PFSK-1 (cell line): Measurements from ENCODE around the gene FOLR2.

ENCODE experiments used
- FOXP2 ChIP-seq: optimal IDR thresholded peaks from 2 replicates; pipeline ENCODE3; 2011; ENCODE audit warnings: borderline replicate concordance, control low read depth, inconsistent platforms; ENCODE audit not compliant: insufficient read depth; ENCODE audit errors: extremely low read length, extremely low read depth
- POLR2AphosphoS5 ChIP-seq: IDR thresholded peaks from 2 replicates; pipeline ENCODE4 v1.6.1; 2012; ENCODE audit warnings: low read depth, mild to moderate bottlenecking, control low read depth, low read length, moderate library complexity
- SIN3A ChIP-seq: IDR thresholded peaks from 2 replicates; pipeline ENCODE4 v1.6.1; 2012; ENCODE audit warnings: mild to moderate bottlenecking, low read length, moderate library complexity, borderline replicate concordance; ENCODE audit not compliant: insufficient read depth
- TAF1 ChIP-seq: IDR thresholded peaks from 2 replicates; pipeline ENCODE4 v1.6.1; 2012; ENCODE audit warnings: low read length, control low read depth, borderline replicate concordance; ENCODE audit not compliant: insufficient read depth
- TF ChIP-seq, protein P1 (sequence below), 2 experiments: IDR thresholded peaks; 2 replicates each; pipeline versions ENCODE4 v1.6.1 to v1.8.0; 2011 to 2012; ENCODE audit warnings: low read depth in 2 of 2, low read length in 2 of 2, control low read depth in 1 of 2, inconsistent platforms in 1 of 2, mild to moderate bottlenecking in 1 of 2, moderate library complexity in 1 of 2; ENCODE audit not compliant: insufficient read depth in 1 of 2

Gene FOLR2

DNA sequence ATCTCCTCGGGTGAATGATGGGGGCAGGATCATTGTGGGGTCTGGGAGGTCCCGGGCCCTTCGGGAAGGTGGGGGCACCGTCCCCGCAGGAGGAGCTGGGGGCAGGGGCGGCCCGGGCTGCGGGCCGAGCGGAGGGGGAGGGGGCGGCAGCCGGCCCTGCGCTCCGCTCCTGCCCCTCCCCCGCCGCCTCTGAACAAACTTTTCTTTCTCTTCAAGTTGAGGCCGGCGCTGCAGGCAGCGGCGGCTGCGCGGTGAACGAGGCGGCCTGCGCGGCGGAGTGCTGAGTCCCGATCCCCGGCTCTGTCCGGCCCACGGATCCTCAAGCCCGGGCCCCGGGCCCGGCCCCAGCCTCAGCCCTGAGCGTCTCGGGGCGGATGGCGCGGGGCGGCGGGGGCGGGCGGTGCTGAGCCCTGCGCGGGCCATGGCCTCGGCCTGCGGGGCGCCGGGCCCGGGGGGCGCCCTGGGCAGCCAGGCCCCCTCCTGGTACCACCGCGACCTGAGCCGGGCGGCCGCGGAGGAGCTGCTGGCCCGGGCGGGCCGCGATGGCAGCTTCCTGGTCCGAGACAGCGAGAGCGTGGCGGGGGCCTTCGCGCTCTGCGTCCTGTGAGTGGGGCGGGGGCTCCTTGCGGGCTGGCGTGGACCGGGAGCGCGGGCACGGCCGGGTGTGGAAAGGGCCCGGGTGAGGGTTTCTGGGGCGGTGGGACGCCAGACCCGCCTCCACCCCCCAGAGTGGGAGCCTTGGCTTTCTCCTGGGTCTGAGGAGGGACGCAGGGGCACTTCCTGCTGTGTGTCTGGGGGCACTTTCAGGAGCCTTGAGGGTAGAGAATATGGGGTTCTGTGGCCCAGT, 8.2 kb downstream of the FOLR2 start, which contains the start of gene INPPL1:
TSS of gene INPPL1 (plus strand) at position 204 of the 847 bp plus-strand sequence. CDS start at position 422, 218 bp downstream.
- no peak for TF ChIP-seq POLR2AphosphoS5
- TF ChIP-seq, protein P1, sequence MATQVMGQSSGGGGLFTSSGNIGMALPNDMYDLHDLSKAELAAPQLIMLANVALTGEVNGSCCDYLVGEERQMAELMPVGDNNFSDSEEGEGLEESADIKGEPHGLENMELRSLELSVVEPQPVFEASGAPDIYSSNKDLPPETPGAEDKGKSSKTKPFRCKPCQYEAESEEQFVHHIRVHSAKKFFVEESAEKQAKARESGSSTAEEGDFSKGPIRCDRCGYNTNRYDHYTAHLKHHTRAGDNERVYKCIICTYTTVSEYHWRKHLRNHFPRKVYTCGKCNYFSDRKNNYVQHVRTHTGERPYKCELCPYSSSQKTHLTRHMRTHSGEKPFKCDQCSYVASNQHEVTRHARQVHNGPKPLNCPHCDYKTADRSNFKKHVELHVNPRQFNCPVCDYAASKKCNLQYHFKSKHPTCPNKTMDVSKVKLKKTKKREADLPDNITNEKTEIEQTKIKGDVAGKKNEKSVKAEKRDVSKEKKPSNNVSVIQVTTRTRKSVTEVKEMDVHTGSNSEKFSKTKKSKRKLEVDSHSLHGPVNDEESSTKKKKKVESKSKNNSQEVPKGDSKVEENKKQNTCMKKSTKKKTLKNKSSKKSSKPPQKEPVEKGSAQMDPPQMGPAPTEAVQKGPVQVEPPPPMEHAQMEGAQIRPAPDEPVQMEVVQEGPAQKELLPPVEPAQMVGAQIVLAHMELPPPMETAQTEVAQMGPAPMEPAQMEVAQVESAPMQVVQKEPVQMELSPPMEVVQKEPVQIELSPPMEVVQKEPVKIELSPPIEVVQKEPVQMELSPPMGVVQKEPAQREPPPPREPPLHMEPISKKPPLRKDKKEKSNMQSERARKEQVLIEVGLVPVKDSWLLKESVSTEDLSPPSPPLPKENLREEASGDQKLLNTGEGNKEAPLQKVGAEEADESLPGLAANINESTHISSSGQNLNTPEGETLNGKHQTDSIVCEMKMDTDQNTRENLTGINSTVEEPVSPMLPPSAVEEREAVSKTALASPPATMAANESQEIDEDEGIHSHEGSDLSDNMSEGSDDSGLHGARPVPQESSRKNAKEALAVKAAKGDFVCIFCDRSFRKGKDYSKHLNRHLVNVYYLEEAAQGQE (IDR thresholded peaks at IDR 0.05; ENCODE audit: insufficient read depth in 1 of 2, low read depth in 2 of 2, low read length in 2 of 2): no peak
- no peak for TF ChIP-seq SIN3A
- TF ChIP-seq TAF1: no peak

DNA sequence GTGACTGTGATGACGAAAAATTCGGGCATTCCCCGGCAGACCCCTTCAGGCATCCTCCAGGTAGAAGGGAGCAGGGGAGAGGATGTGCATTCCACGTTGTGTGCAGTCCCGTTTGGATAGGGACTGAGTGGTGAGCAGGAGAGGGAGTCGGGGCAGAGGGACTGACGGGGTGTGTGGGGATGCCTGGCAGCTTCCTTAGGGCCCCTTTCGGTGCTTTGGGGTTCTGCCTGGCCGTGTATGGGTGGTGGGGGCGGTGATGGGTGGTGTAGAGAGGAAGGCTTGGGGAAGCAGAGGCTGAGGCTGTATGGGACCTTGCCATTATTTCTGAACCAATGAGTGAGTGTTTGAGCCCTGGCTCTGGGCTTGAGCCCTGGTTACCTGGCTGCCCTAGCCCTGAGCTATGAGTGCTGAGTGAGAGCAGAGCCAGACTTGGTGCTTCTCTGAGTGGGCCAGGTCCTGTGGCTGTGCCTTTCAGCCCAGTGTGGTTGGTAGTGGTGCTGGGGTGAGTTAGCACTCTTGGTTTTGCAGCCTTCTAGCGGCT, 8.9 kb downstream of the FOLR2 start:
- TF ChIP-seq POLR2AphosphoS5 (no peak), TAF1 (no peak), FOXP2 (no peak), SIN3A (no peak)
- TF ChIP-seq, protein P1 (IDR thresholded peaks at IDR 0.05; ENCODE audit: insufficient read depth in 1 of 2, low read depth in 2 of 2, low read length in 2 of 2): no peak

DNA sequence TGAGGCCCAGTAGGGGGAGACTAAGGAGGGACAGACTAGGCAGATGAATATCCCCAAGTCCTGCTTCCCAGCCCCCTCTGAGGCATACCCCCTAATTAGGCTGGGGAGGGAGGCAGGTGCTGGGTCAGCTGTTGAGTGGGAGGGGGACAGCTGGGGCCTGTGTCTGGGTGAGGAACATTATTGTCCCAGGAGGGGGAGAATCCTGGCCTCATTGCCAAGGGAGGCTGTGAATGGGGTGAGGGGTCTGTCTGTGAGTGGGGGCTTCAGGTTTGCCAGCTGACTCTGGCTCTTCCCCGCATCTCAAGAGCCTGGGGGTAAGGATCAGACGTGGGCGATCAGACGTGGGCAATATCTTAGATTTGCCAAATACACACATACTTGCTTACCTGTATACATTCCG, 10.1 kb downstream of the FOLR2 start:
- TF ChIP-seq SIN3A: no peak

DNA sequence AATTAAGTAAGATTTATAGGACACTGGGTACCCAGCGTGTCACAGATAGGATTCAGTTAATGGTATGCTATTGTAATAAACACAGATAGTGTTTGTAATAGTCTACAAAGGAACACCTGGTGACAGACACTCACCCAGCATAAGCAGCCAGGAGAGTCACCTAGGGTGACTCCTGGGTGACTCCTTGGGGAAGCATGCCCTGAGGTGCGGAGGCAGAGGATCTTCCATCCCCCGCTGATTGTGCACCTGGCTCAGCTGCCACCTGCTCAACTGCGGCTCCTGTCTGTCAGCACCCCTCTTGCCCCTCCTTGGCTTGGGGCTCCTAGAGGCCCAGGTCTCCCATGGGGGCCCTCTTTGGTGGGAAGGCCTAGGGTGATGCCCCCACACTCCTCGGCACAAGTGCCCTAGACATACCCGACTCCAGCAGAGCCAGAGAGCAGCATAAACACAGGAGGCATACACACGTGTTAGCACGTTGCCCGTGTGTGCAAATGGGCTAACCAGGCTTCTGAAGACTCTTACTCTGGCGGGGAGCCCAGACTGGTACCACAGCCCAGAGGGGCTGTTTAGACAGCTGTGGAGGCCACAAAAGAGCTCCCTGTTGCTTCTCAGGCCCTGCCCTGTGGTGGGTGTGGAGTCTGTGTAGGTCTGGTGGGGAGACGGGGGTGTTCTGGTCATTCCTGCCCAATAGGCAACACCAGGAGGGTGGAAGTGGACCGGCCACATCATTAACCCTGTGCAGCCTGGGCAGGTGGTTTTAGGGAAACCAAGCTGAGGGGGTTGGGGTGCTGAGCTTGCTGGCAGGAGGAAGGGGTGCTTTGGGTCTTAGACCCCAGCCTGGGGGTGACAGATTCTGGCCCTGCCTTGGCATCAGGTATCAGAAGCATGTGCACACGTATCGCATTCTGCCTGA, 11.0 kb downstream of the FOLR2 start:
- TF ChIP-seq SIN3A (no peak), POLR2AphosphoS5 (no peak; the same call in 1 of the 2 replicates), TAF1 (no peak), FOXP2 (no peak)
- TF ChIP-seq, protein P1 (IDR thresholded peaks at IDR 0.05; ENCODE audit: insufficient read depth in 1 of 2, low read depth in 2 of 2, low read length in 2 of 2): no peak

DNA sequence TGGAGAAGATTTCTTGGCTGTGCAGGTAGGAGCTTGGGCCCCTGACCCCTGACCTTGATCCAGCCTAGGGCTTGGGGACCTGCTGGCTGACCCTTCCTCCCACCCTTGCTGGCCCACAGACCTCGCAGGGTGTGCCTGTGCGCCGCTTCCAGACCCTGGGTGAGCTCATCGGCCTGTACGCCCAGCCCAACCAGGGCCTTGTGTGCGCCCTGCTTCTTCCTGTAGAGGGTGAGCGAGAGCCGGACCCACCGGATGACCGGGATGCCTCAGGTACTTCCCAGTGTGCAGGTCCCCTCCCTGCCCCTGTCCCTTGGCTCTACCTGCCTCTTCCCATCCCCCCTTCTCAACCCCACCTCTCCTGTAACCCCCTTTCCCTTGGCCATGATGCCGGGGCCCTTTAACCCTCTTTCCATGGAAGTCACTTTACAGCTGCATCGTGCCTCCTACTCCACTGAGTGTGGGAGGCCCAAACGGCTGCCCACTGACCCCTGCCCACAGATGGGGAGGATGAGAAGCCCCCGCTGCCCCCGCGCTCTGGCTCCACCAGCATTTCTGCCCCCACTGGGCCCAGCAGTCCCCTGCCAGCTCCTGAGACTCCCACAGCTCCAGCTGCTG, 11.7 kb downstream of the FOLR2 start:
- TF ChIP-seq POLR2AphosphoS5 (no peak), FOXP2 (no peak), TAF1 (no peak), SIN3A (no peak)
- TF ChIP-seq, protein P1 (IDR thresholded peaks at IDR 0.05; ENCODE audit: insufficient read depth in 1 of 2, low read depth in 2 of 2, low read length in 2 of 2): no peak
